Right lung (tissue), 5 donors: ENCODE measurements around the gene ANO1. TPM values are rescaled to one million over a fixed set of nuclear protein-coding genes. Genes with fewer than 3 reads are reported as not detected.
A peak's percentile ranks its signal among the peaks of the same experiment; 100 is the strongest.

Source experiments
- DNase-seq, 2 donors: peaks; one replicate each; pipeline ENCODE4 v3.0.0-alpha.2; 2013
- polyA plus RNA-seq, 5 donors: library from polyadenylated mRNA; unstranded; fragments of 120-200 nt; gene quantifications; one replicate each; pipeline versions ENCODE4 v1.2.1 to v1.2.3, GENCODE V29; 2013; ENCODE audit warnings: inconsistent platforms in 1 of 5, low replicate concordance in 1 of 5; ENCODE audit not compliant: insufficient read length in 5 of 5, insufficient read depth in 1 of 5

Gene ANO1
- polyA plus RNA-seq, 5 donors, result 5.6 to 13.0 (median 7.4) TPM

DNA sequence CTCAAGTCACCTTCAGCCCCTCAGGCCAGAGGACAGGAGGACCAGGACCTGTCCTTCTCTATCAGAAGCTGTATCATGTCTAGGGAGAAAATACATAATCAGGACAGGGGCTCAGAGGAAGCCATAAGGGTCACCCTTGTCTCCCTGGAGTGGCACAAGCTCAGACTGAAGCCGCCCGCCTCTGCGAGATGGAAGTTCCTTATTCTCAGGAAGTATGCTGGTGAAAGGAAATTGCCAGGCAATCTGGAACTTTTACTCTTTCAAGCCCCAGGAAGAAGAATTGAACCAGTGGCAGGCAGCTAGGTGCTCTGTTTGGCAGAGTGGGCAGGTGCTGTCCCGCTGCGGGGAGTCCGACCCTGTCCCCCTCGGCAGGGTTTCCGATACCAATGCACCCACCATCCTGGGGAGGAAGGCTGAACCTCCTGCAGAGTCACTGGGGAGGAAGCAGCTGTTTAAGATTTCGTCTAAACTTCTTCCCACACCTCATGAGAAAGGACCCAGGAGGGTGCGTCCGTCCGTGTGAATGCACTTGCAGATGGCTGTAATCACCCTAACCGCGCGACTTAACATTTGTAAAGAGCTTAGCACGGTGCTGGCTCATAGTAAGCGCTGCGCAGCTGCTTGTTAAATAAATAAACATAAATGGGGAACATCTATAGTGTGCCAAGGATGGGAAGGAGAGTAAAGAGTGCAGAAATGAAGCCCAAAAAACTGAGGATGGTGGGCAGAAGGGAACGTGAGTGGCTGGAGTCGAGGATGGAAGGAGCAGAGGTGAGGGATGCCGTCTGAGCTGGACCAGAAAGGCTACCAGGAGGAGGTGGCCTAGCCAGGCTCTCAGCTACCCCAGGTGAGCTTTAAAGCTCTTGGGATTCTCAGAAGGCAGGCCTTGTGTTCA lies 5.0 kb upstream of the ANO1 start:
- no peak for DNase-seq

- DNase-seq, result no peak
These were observed 4.2 kb upstream of the ANO1 start for GRCh38 chr11:70073871-70074371.

GRCh38 chr11:70074746-70075145 lies 3.4 kb upstream of the ANO1 start:
- DNase-seq, result no peak

- DNase-seq, result no peak
These were observed 2.3 kb upstream of the ANO1 start for GRCh38 chr11:70075836-70076235.

GRCh38 chr11:70076461-70076931 lies 1.6 kb upstream of the ANO1 start:
- no peak for DNase-seq

- no peak for DNase-seq
These were observed 564 bp upstream of the ANO1 start for GRCh38 chr11:70077411-70078094.

DNA sequence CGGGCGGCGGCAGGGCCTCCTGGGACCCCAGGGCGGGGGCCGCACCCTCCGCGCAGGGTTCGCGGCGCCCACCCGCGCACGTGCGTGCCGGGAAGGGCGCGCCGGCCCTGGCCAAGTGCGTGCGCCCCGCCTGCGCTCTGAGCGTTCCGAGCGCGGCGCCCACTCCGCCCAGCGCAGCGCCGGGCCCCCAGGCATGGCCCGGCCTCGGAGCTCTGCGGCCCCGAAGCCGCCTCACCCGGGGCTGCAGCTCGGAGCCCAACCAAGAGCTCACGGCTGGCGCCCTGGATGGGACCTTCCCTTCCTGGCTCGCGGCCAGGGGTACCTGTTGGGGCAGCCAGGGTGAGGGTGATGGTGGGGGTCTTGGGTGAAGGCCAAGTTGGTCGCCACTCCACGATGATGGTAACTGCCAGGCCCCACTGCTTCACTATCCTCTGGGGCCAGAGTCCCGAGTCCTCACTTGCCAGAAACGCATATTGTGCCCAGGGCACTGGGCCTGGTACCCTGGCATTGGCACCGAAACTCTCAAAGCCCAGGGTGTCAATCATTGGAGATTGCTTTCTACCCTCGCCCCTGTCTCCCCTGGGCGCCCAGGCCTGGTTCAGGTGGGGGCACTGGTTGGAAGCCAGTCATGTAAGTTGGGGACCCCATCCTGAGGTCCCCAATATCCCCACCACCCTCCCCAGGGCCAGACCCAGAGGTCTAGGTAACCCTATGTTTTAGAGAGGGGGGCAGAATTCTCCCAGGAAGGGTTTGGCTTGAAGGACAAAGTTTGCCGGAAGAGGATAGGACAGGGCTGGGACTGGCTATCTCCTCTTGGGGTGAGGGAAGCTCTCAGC lies 882 bp downstream of the ANO1 start:
- no peak for DNase-seq

DNA sequence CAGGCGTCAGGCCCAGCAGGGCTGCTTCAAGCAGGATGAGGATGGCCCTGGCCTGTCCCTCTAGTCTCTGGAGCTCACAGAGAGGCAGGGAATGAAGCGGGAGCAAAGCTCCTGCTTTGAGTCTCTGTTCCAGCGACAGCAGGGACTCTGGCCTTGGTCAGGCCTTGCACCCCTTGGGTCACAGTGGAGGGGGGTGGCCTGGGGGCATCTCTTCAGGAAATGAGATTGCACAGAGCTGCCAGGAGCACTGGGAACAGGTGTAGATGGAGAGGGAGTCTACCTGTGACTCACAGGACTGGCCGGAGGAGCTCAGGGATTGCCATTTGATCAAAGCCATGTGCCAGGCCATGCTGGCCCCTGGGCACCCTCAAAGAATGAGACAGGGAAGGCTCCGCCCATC lies 1.6 kb downstream of the ANO1 start:
- DNase-seq, result no peak

DNA sequence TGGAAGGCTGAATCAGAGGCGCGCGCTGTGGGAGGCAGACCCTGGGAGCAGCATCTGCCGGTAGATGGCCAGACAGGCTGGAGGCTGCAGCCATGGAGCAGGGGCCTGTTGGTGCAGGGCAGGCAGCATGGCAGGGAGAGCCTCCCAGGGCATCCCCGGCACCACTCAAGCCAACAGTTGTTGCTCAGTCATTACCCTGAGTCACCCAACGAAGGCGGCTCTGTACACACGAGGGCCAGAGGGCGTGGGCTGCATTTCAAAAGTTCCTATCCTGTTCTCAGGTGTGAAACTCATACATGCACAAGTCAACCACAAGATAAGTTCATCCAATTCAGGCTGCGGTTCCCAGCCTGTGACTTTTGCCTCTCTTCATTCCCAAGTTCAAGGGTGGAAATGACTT lies 2.6 kb downstream of the ANO1 start:
- DNase-seq, result no peak

- no peak for DNase-seq
These were observed 4.7 kb downstream of the ANO1 start for GRCh38 chr11:70082829-70083228.

DNA sequence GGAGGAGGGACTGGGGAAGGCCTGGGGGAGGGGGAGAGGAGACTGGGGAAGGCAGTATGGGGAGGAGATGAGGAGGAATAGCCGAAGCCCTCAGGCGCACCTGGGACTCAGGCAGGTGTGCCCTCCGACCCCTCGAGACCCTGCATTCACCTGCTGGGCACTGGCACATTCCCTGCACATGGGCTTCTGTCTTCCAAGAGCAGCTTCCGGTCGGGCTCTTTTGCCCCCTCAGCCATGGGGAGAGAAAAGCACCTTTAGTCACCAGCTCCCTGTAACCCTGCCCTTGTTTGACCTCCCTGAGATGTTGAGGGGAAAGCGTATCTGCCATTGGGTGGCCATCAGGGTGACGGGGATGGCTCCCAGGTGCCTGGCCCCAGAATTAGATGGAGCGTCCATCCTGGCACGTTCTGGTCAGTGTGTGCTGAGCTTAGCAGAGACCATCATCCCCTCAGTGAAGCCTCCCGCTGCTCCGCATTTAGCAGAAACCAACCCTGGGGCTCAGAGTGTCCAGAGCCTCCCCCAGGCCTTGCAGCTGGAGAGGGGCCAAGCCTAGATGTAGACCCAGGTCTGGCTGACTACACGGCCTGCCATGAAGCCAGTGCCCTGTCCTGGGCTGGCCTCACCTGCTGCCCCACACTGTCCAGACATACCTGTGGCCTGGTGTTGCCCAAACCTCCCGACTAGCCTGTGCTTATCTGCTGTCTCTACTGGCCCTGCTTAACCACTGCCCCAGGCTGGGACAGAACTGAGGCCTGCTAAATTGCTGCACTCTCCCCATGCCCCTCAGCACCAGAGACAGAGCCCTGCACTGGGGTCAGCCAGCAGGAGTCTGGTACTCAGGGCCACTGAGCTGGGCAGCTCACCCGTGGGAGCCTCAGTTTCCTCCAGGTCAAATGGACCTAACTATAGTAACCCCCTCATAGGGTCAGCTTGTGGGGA lies 6.2 kb downstream of the ANO1 start:
- DNase-seq, result no peak

DNA sequence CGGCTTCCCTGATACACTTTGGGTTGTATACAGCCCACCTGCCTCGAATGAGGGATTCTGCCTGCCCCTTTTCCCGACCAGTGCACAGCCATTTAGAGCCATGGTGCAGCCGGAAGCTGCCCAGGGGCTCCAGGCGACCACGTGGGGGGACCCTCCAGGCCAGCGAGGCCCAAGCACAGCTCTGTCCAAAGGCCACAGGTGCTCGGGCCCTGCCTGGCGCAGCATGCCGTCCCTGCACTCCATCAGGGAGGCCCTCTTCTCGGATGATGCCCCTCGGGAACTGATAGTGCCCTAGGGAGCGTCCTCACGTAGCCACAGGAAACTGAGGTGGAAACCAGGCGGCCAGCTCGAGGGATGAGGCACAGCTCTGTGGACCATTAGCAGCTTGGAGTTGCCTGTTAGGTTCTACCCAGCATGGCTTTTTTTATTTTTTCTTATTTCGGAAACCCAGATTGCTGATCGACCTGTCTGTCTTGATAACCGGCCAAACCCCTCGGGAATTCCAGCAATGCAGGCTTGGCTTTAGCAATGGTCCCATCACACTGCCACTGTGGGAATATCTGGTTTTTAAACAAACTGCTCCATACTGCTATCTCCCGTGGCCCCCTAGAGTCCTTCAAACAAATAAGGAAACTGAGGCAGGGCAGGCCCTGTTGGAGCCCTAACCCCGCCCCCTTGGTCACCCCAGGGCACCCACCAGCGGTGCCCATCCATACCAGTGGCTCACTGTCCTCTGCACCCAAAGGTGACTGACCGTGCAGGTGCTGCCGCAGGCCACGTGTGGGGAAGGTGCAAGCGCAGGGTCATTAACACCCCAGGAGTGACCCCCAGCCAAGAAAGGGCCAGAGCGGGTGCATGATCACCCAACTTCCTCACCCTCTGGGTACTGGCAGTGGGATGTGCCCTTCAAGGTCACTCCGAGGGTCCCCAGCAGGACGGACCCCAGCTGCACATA lies 8.0 kb downstream of the ANO1 start:
- no peak for DNase-seq

- no peak for DNase-seq
These were observed 9.5 kb downstream of the ANO1 start for GRCh38 chr11:70087446-70088167.

DNA sequence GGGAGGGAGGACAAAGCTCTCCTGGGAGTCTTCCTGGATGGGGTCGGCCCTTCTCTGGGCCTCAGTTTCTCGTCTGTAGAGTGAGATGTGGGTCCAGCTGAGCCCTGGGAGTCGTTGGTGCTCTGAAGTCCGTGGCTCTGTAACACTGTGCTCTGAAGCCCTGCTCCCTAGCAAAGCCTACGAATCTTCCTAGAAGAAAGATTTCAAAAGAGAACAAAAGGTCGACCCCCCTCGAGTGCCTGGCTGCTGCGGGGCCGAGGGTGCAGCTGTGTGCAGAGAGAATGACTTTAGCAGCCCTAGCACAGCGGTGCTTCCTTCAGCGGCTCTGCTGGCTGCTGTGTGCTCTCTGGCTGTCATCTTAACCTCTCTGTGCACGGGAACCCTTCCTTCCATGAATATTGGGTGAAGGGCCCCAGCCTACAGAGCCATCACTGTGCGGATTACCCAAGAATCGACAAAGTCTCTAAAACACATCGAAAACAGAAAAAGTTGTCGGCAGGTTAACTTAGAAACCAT lies 10.7 kb downstream of the ANO1 start:
- DNase-seq, result no peak

GRCh38 chr11:70089631-70090030 lies 11.5 kb downstream of the ANO1 start:
- no peak for DNase-seq

DNA sequence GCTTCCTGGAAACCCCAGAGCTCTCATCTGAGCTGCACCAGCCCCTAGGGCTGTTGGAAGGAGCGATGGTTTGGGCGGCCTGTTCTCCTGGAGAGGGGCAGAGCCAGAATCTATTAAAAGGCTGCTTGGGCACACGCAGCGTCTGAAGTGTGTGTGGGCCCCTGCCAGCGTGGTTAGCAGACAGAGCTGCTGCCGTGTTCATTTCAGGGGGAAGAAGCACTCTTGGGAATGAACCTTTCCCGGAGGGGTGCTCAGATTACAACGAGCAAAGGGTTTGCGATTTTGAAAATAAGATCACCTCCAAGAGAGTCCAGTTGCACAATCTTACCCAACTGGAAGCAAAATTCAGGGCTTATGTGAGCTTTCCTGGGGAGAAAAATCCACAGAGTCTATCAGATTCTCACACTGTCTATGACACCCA lies 12.9 kb downstream of the ANO1 start:
- no peak for DNase-seq

DNA sequence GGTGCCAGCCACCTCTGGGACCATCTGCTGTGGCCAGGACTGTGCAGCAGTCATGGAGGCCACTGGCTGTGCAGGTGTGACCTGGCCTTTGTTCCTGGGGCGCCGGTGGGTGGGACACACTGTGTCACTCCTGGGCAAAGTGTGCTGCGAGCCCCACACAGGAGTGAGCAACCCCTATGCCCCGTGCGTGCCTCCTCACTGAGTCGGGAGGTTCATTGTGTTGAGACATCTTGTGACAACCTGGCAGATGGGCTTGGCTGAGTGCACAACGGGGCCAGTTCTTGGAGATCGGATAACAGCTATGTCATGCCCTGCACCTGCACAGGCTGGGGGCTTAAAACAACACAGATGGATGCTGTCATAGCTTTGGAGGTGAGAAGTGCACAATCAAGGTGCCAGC lies 13.5 kb downstream of the ANO1 start:
- DNase-seq, result no peak

- peak in 1 of 2 donors; percentile 25 for DNase-seq
These were observed 15.0 kb downstream of the ANO1 start for GRCh38 chr11:70092959-70093715.
